ENCODE measurements around the gene PRDM5.

The PRDM5 gene

GRCh38 chr4:120699354-120699753 lies 223.2 kb downstream of the PRDM5 start:
- ChIA-PET POLR2A (no interaction called here), CTCF (no interaction called here)
- no peak for TF ChIP-seq BHLHE40 (IDR thresholded peaks at IDR 0.05; ENCODE audit: borderline replicate concordance)
- DNase-seq (ENCODE audit: extremely low spot score) = no peak

GRCh38 chr4:120694973-120695372 lies 227.6 kb downstream of the PRDM5 start:
- no peak for TF ChIP-seq FOXA1 (IDR thresholded peaks at IDR 0.05)
- no peak for TF ChIP-seq LEF1 (IDR thresholded peaks at IDR 0.05; ENCODE audit: borderline replicate concordance)
- TF ChIP-seq PKNOX1 (IDR thresholded peaks at IDR 0.05) = peak; percentile 51; the same call in 1 of the 2 replicates
- CTCF ChIA-PET = no interaction called here
- POLR2A ChIA-PET = interaction anchor here (0.6 kb wide), 1 partner anchor 24 kb away, joined by 3 read pairs; no protein-coding TSS in a partner anchor
- peak; percentile 26 for DNase-seq (ENCODE audit: extremely low spot score)

- ChIA-PET POLR2A (no interaction called here), CTCF (no interaction called here)
- no peak for TF ChIP-seq FOXA1 (IDR thresholded peaks at IDR 0.05)
- no peak for TF ChIP-seq LEF1 (IDR thresholded peaks at IDR 0.05; ENCODE audit: borderline replicate concordance)
- no peak for TF ChIP-seq ZNF384 (IDR thresholded peaks at IDR 0.05)
- TF ChIP-seq SUZ12 (IDR thresholded peaks at IDR 0.05) = no peak
- TF ChIP-seq PKNOX1 (IDR thresholded peaks at IDR 0.05) = no peak
- TF ChIP-seq FOXK2 (IDR thresholded peaks at IDR 0.05) = no peak
- no peak for DNase-seq (ENCODE audit: extremely low spot score)
Observed at GRCh38 chr4:120693816-120694215, 228.7 kb downstream of the PRDM5 start.

- TF ChIP-seq ARNT (IDR thresholded peaks at IDR 0.05) = no peak
- no peak for TF ChIP-seq ZNF384 (IDR thresholded peaks at IDR 0.05)
- TF ChIP-seq TARDBP (IDR thresholded peaks at IDR 0.05) = no peak
- no peak for TF ChIP-seq FOXM1 (IDR thresholded peaks at IDR 0.05; ENCODE audit: borderline replicate concordance)
- TF ChIP-seq NFRKB (IDR thresholded peaks at IDR 0.05) = no peak
- TF ChIP-seq FOXA1 (IDR thresholded peaks at IDR 0.05) = no peak
- no peak for TF ChIP-seq LEF1 (IDR thresholded peaks at IDR 0.05; ENCODE audit: borderline replicate concordance)
- CTCF ChIA-PET = no interaction called here
- no peak for DNase-seq (ENCODE audit: extremely low spot score)
- POLR2A ChIA-PET = no interaction called here
Observed at GRCh38 chr4:120692964-120693363, 229.6 kb downstream of the PRDM5 start.

GRCh38 chr4:120691536-120691935 lies 231.0 kb downstream of the PRDM5 start:
- TF ChIP-seq FOXM1 (IDR thresholded peaks at IDR 0.05; ENCODE audit: borderline replicate concordance) (no peak), CTBP1 (IDR thresholded peaks at IDR 0.05; ENCODE audit: borderline replicate concordance) (no peak), ELF4 (IDR thresholded peaks at IDR 0.05) (no peak), HDGF (IDR thresholded peaks at IDR 0.05; ENCODE audit: borderline replicate concordance) (no peak), FOXK2 (IDR thresholded peaks at IDR 0.05) (no peak), TARDBP (IDR thresholded peaks at IDR 0.05) (no peak), FOXA1 (IDR thresholded peaks at IDR 0.05) (no peak), SP1 (IDR thresholded peaks at IDR 0.05) (no peak), LEF1 (IDR thresholded peaks at IDR 0.05; ENCODE audit: borderline replicate concordance) (no peak), BHLHE40 (IDR thresholded peaks at IDR 0.05; ENCODE audit: borderline replicate concordance) (no peak), ZNF384 (IDR thresholded peaks at IDR 0.05) (no peak), L3MBTL2 (conservative IDR thresholded peaks at IDR 0.05) (no peak), ARNT (IDR thresholded peaks at IDR 0.05) (no peak), NFRKB (IDR thresholded peaks at IDR 0.05) (no peak), PKNOX1 (IDR thresholded peaks at IDR 0.05) (no peak), SUZ12 (IDR thresholded peaks at IDR 0.05) (no peak)
- CTCF ChIA-PET = no interaction called here
- POLR2A ChIA-PET = no interaction called here
- DNase-seq (ENCODE audit: extremely low spot score) = no peak

- CTCF ChIA-PET = no interaction called here
- POLR2A ChIA-PET = no interaction called here
- TF ChIP-seq L3MBTL2 (conservative IDR thresholded peaks at IDR 0.05) (no peak), PKNOX1 (IDR thresholded peaks at IDR 0.05) (no peak)
- DNase-seq (ENCODE audit: extremely low spot score) = no peak
Observed at GRCh38 chr4:120691106-120691505, 231.4 kb downstream of the PRDM5 start.

- POLR2A ChIA-PET = no interaction called here
- CTCF ChIA-PET = interaction anchor here (0.6 kb wide), 2 partner anchors 246 to 973 kb away, joined by 3 to 10 read pairs; no protein-coding TSS in a partner anchor
- DNase-seq (ENCODE audit: extremely low spot score) = no peak
- TF ChIP-seq NFRKB (IDR thresholded peaks at IDR 0.05) (no peak), FOXM1 (IDR thresholded peaks at IDR 0.05; ENCODE audit: borderline replicate concordance) (no peak), HDGF (IDR thresholded peaks at IDR 0.05; ENCODE audit: borderline replicate concordance) (no peak), PKNOX1 (IDR thresholded peaks at IDR 0.05) (no peak), FOXA1 (IDR thresholded peaks at IDR 0.05) (no peak), BHLHE40 (IDR thresholded peaks at IDR 0.05; ENCODE audit: borderline replicate concordance) (no peak), ZNF384 (IDR thresholded peaks at IDR 0.05) (no peak), CTBP1 (IDR thresholded peaks at IDR 0.05; ENCODE audit: borderline replicate concordance) (no peak), L3MBTL2 (conservative IDR thresholded peaks at IDR 0.05) (no peak), ELF4 (IDR thresholded peaks at IDR 0.05) (no peak), FOXK2 (IDR thresholded peaks at IDR 0.05) (no peak), LEF1 (IDR thresholded peaks at IDR 0.05; ENCODE audit: borderline replicate concordance) (no peak), SP1 (IDR thresholded peaks at IDR 0.05) (no peak), TARDBP (IDR thresholded peaks at IDR 0.05) (no peak)
Observed at GRCh38 chr4:120688791-120689190, 233.7 kb downstream of the PRDM5 start.
